HepG2 (cell line): Measurements from ENCODE around the gene GJC2. TPM values are rescaled to one million over a fixed set of nuclear protein-coding genes. Genes with fewer than 3 reads are reported as not detected.

Experiments used
- ATAC-seq: fragments of 200-7000 bp; cut with Tn5 transposase; 3 replicates; pipeline ENCODE4 v1.9.1; 2020; ENCODE audit warnings: mild to moderate bottlenecking, moderate library complexity
- BruUV-seq: library from RNA; stranded (reverse); fragments of 400-500 nt; replicated peaks from 2 replicates; lab custom pipeline; 2021; lab: Mats Ljungman, UMichigan
- CTCF ChIA-PET: fragments of 300-600 bp; formaldehyde crosslinking; extraction: SDS; loops from one replicate; lab custom pipeline; 2021; ENCODE audit warnings: low total read pairs, inconsistent platforms, low intra/inter-chr PET ratio; lab: Yijun Ruan, JAX
- POLR2A ChIA-PET: fragments of 350-600 bp; sonication (Branson Sonifier 250); formaldehyde crosslinking; loops from one replicate; lab custom pipeline; 2020; ENCODE audit warnings: antibody characterized with exemption, inconsistent platforms; lab: Yijun Ruan, JAX
- DNase-seq: peaks from one replicate; pipeline ENCODE4 v3.0.0-alpha.2; 2015; ENCODE audit warnings: low spot score
- FAIRE-seq: peaks from 3 replicates; lab custom pipeline; 2011; peaks lifted over from hg19 to GRCh38; lab: Jason Lieb, UNC
- H2AFZ ChIP-seq: one replicate; pipeline ENCODE4 v1.6.1; 2011; ENCODE audit warnings: low read length, inconsistent platforms
- H3K27ac ChIP-seq: fragments of 300-600 bp; 3 replicates; pipeline ENCODE4 v1.8.0; 2011; ENCODE audit warnings: mixed run types, mild to moderate bottlenecking, mixed read lengths, low read length, inconsistent platforms; ENCODE audit not compliant: insufficient read depth; ENCODE audit errors: extremely low read length
- H3K27me3 ChIP-seq, 2 experiments: fragments of 200-600 bp in 1 of 2; 2 replicates in 1 of 2; 3 replicates in 1 of 2; pipeline versions ENCODE4 v1.6.0 to v1.8.0; 2011; ENCODE audit warnings: low read length in 2 of 2, mild to moderate bottlenecking in 2 of 2, moderate library complexity in 2 of 2, inconsistent platforms in 1 of 2; ENCODE audit not compliant: insufficient read depth in 2 of 2, control insufficient read depth in 1 of 2
- H3K36me3 ChIP-seq, 2 experiments: fragments of 200-600 bp in 1 of 2; replicated peaks in 1 of 2; 2 replicates in 1 of 2; 3 replicates in 1 of 2; pipeline versions ENCODE4 v1.5.1 to v1.8.0; 2011; ENCODE audit warnings: low read length in 2 of 2, inconsistent platforms in 1 of 2; ENCODE audit not compliant: insufficient read depth in 2 of 2, control insufficient read depth in 1 of 2
- H3K4me1 ChIP-seq: 2 replicates; pipeline ENCODE4 v1.5.1; 2012; ENCODE audit warnings: low read length, inconsistent platforms; ENCODE audit not compliant: insufficient read depth
- H3K4me2 ChIP-seq: 2 replicates; pipeline ENCODE4 v1.6.0; 2011; ENCODE audit warnings: low read depth, low read length, inconsistent platforms
- H3K4me3 ChIP-seq, 3 experiments: fragments of 200-600 bp in 1 of 3; sonication (generic), shearing (Covaris generic) in 1 of 3; replicated peaks in 1 of 3; 2 replicates each; pipeline ENCODE4 v1.5.1; 2011 to 2016; ENCODE audit warnings: low read length in 3 of 3, inconsistent platforms in 2 of 3, low read depth in 2 of 3, mild to moderate bottlenecking in 2 of 3, control low read depth in 1 of 3, mixed read lengths in 1 of 3; ENCODE audit not compliant: insufficient read depth in 1 of 3
- H3K79me2 ChIP-seq: one replicate; pipeline ENCODE4 v1.6.1; 2011; ENCODE audit warnings: low read length, inconsistent platforms; ENCODE audit not compliant: insufficient read depth
- H3K9ac ChIP-seq: 2 replicates; pipeline ENCODE4 v1.6.0; 2011; ENCODE audit warnings: mild to moderate bottlenecking, low read depth, low read length, inconsistent platforms; ENCODE audit not compliant: insufficient read depth
- H3K9me3 ChIP-seq: 2 replicates; pipeline ENCODE4 v1.5.1; 2012; ENCODE audit warnings: mild to moderate bottlenecking, low read length
- H4K20me1 ChIP-seq: 2 replicates; pipeline ENCODE4 v1.6.0; 2011; ENCODE audit warnings: inconsistent platforms, mild to moderate bottlenecking, low read length, moderate library complexity; ENCODE audit not compliant: insufficient read depth
- BORCS8-MEF2B ChIP-seq: sonication (generic); formaldehyde crosslinking; IDR thresholded peaks from 2 replicates; pipeline ENCODE4 v1.8.0; 2022; ENCODE audit warnings: mild to moderate bottlenecking, missing genetic modification reagents
- GPN1 ChIP-seq: sonication (generic); formaldehyde crosslinking; IDR thresholded peaks from 2 replicates; pipeline ENCODE4 v1.5.1; 2020; ENCODE audit warnings: missing genetic modification reagents, borderline replicate concordance
- HNF4G ChIP-seq, 2 experiments: sonication (generic) in 1 of 2; formaldehyde crosslinking in 1 of 2; IDR thresholded peaks; 2 replicates each; pipeline versions ENCODE4 v1.4.0 to v1.6.1; 2011 to 2020; ENCODE audit warnings: borderline replicate concordance in 2 of 2, low read depth in 2 of 2, mild to moderate bottlenecking in 2 of 2, low read length in 1 of 2, missing genetic modification reagents in 1 of 2, moderate library complexity in 1 of 2
- SAP130 ChIP-seq: IDR thresholded peaks from 2 replicates; pipeline ENCODE4 v1.6.1; 2016; ENCODE audit warnings: low read depth
- SIX1 ChIP-seq: sonication (generic); formaldehyde crosslinking; IDR thresholded peaks from 2 replicates; pipeline ENCODE4 v1.4.0; 2020; ENCODE audit warnings: missing genetic modification reagents, borderline replicate concordance
- SKI ChIP-seq: fragments of 450-650 bp; IDR thresholded peaks from one replicate; pipeline ENCODE4 v1.6.1; 2018; ENCODE audit warnings: mild to moderate bottlenecking; ENCODE audit not compliant: partially characterized antibody
- STAT5B ChIP-seq: sonication (generic); formaldehyde crosslinking; IDR thresholded peaks from 2 replicates; pipeline ENCODE4 v1.4.0; 2020; ENCODE audit warnings: missing genetic modification reagents
- TRIM24 ChIP-seq: sonication (generic); formaldehyde crosslinking; IDR thresholded peaks from 2 replicates; pipeline ENCODE4 v1.8.0; 2022; ENCODE audit warnings: mild to moderate bottlenecking, missing genetic modification reagents
- ZBTB46 ChIP-seq: sonication (generic); formaldehyde crosslinking; IDR thresholded peaks from 2 replicates; pipeline ENCODE4 v1.4.0; 2020; ENCODE audit warnings: mild to moderate bottlenecking, missing genetic modification reagents, borderline replicate concordance
- WGBS: methylation state at CpG from one replicate; pipeline ENCODE4 v1.1.6; 2017; ENCODE audit warnings: low lambda C conversion rate; 5-methylcytosine and 5-hydroxymethylcytosine counted together
- in situ Hi-C: cut with HindIII; loops from 2 replicates; pipeline ENCODE4 v1.10.0; 2017; ENCODE audit warnings: low pct_unique_long_range_greater_than_20kb; ENCODE audit not compliant: extremely low pct_ligation_motif_present
- intact Hi-C: fragments of 100-400 bp; cut with micrococcal nuclease; formaldehyde crosslinking; loops from one replicate; pipeline ENCODE4 v1.10.0; 2022; ENCODE audit not compliant: unreplicated experiment
- polyA plus RNA-seq, 8 experiments: library from polyadenylated mRNA; depleted of rRNA in 3 of 8; stranded (reverse) in 7 of 8; unstranded in 1 of 8; fragments of >200 nt; fragmentation: Illumina TruSeq in 4 of 8; extraction: Trizol in 4 of 8; gene quantifications; 2 replicates each; pipeline versions ENCODE4 v1.2.1 to v1.2.3, GENCODE V29; 2011 to 2016; ENCODE audit warnings: low read depth in 4 of 8, missing spikeins in 1 of 8, mixed read lengths in 1 of 8; ENCODE audit not compliant: insufficient read depth in 1 of 8
- total RNA-seq, 5 experiments: library from RNA; depleted of rRNA; stranded (reverse); fragments of >200 nt; fragmentation: Illumina TruSeq; extraction: Trizol; gene quantifications; 2 replicates each; pipeline ENCODE4 v1.2.3, GENCODE V29; 2016; ENCODE audit warnings: low read depth in 1 of 5
- TF ChIP-seq, protein P1 (sequence below): sonication (generic); formaldehyde crosslinking; IDR thresholded peaks from 2 replicates; pipeline ENCODE4 v1.8.0; 2022; ENCODE audit warnings: mild to moderate bottlenecking, missing genetic modification reagents; ENCODE audit not compliant: insufficient replicate concordance
- TF ChIP-seq, protein P2 (sequence below): sonication (generic); formaldehyde crosslinking; conservative IDR thresholded peaks from 2 replicates; pipeline ENCODE4 v1.8.0; 2022; ENCODE audit warnings: mild to moderate bottlenecking, moderate library complexity, missing genetic modification reagents

GJC2 gene
- total and polyA plus RNA-seq, 2 of the 13 experiments (the other 11 are each of a cell fraction or from before 2014, with no cell fraction given): 1.6 to 3.8 TPM

- no peak for TF ChIP-seq ZBTB46 (CRISPR knock-in tag)
- TF ChIP-seq, protein P1, sequence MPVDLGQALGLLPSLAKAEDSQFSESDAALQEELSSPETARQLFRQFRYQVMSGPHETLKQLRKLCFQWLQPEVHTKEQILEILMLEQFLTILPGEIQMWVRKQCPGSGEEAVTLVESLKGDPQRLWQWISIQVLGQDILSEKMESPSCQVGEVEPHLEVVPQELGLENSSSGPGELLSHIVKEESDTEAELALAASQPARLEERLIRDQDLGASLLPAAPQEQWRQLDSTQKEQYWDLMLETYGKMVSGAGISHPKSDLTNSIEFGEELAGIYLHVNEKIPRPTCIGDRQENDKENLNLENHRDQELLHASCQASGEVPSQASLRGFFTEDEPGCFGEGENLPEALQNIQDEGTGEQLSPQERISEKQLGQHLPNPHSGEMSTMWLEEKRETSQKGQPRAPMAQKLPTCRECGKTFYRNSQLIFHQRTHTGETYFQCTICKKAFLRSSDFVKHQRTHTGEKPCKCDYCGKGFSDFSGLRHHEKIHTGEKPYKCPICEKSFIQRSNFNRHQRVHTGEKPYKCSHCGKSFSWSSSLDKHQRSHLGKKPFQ (CRISPR knock-in tag): no peak
- TF ChIP-seq SKI: no peak
- no peak for TF ChIP-seq TRIM24
- TF ChIP-seq, all 625 proteins: peak for 0
- BruUV-seq: no TSS peak
- Histone ChIP-seq H3K27ac (no peak overlapping the region), H3K9me3 (no peaks in the 10 kb centered on the region), H4K20me1 (0 out of 2 replicates have a peak, but pooled peaks cover 2% of the 10 kb centered on the region), H3K4me3 (no peak overlapping the region), H3K27me3 (no peaks in the 10 kb centered on the region), H3K79me2 (peaks cover 5% of the 10 kb centered on the region), H3K4me1 (peaks cover 13% of the 10 kb centered on the region), H3K9ac (no peak overlapping the region), H2AFZ (no peak overlapping the region), H3K36me3 (no peaks in the 10 kb centered on the region), H3K4me2 (no peak overlapping the region)
- WGBS: 95% methylated on average over 2 of the region's 2 CpGs
- in situ Hi-C loops: no loop called here
- CTCF ChIA-PET: no interaction called here
- ATAC-seq (no peak), FAIRE-seq (no peak), DNase-seq (no peak)
- POLR2A ChIA-PET: no interaction called here
- intact Hi-C loops: no loop called here
Measured at GRCh38 chr1:228169345-228169744, 19.6 kb downstream of the GJC2 start.

GRCh38 chr1:228170666-228171065, 20.9 kb downstream of the GJC2 start:
- no TSS peak for BruUV-seq
- 79% methylated on average over 6 of the region's 7 CpGs for WGBS
- Histone ChIP-seq H2AFZ (no peak overlapping the region), H3K4me3 (no peak overlapping the region), H4K20me1 (0 out of 2 replicates have a peak, but pooled peaks cover 2% of the 10 kb centered on the region), H3K27me3 (no peaks in the 10 kb centered on the region), H3K9ac (no peak overlapping the region), H3K36me3 (no peaks in the 10 kb centered on the region; a peak in 1 of 5 replicates), H3K9me3 (no peaks in the 10 kb centered on the region), H3K4me1 (peaks cover 7% of the 10 kb centered on the region), H3K79me2 (peaks cover 5% of the 10 kb centered on the region), H3K4me2 (no peak overlapping the region), H3K27ac (no peak overlapping the region)
- no peak for FAIRE-seq
- intact Hi-C loops (no loop called here), in situ Hi-C loops (no loop called here)
- no peak for DNase-seq
- ChIA-PET POLR2A (no interaction called here), CTCF (no interaction called here)
- ATAC-seq: no peak
- no peak for TF ChIP-seq HNF4G (IDR thresholded peaks at IDR 0.05; ENCODE audit: borderline replicate concordance, low read depth, low read length)
- no peak for TF ChIP-seq HNF4G (CRISPR knock-in tag; IDR thresholded peaks at IDR 0.05; ENCODE audit: borderline replicate concordance, low read depth)
- no peak for TF ChIP-seq SAP130 (CRISPR knock-in tag)
- TF ChIP-seq SIX1 (CRISPR knock-in tag): no peak
- no peak for TF ChIP-seq BORCS8-MEF2B (CRISPR knock-in tag)
- no peak for TF ChIP-seq GPN1 (CRISPR knock-in tag)
- TF ChIP-seq, protein P2, sequence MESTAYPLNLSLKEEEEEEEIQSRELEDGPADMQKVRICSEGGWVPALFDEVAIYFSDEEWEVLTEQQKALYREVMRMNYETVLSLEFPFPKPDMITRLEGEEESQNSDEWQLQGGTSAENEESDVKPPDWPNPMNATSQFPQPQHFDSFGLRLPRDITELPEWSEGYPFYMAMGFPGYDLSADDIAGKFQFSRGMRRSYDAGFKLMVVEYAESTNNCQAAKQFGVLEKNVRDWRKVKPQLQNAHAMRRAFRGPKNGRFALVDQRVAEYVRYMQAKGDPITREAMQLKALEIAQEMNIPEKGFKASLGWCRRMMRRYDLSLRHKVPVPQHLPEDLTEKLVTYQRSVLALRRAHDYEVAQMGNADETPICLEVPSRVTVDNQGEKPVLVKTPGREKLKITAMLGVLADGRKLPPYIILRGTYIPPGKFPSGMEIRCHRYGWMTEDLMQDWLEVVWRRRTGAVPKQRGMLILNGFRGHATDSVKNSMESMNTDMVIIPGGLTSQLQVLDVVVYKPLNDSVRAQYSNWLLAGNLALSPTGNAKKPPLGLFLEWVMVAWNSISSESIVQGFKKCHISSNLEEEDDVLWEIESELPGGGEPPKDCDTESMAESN: no peak
- TF ChIP-seq STAT5B: no peak
